NCI-H1417 (cell line): ENCODE measurements around the gene SPRN.

Experiments used
- DNase-seq, 3 experiments: peaks; one replicate each; lab custom pipeline; 2025; lab: John Stamatoyannopoulos, UW

The SPRN gene

DNA sequence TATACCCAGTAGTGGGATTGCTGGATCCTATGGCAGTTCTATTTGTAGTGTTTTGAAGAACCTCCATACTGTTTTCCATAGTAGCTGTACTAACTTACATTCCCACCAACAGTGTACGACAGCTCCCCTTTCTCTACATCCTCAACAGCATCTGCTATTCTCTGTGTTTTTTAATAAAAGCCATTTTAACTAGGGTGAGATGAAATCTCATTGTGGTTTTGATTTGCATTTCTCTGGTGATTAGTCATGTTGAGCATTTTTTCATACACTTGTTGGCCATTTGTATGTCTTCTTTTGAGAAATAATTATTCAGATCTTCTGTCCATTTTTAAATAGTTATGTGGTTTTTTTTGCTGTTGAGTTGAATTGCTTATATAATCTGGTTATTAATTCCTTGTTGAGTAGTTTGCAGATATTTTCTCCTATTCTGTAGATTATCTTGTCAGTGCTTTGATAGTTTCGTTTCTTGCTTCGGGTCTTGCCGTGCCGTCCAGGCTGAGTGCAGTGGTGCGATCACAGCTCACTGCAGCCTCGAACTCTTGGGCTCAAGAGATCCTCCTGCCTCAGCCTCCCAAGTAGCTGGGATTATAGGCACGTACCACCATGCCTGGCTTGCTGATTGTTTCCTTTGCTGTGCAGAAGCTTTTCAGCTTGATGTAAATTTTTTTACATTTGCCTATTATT, 18.4 kb downstream of the SPRN start:
- no peak for DNase-seq

DNA sequence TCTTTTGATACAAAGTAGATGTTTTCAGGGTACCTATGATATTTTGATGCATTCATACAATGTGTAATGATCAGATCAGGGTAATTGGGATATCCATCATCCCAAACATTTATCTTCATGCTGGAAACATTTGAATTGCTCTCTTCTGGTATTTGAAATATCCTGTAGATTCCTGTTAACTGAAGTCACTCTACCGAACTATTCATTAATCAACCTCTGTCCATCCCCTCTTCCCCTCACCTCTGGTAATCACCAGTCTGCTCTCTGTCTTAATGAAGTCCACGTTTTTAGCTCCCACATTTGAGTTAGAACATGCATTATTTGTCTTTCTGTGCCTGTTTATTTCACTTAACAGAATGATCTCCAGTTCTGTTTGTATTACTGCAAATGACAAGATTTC, 19.2 kb downstream of the SPRN start:
- DNase-seq = no peak

DNA sequence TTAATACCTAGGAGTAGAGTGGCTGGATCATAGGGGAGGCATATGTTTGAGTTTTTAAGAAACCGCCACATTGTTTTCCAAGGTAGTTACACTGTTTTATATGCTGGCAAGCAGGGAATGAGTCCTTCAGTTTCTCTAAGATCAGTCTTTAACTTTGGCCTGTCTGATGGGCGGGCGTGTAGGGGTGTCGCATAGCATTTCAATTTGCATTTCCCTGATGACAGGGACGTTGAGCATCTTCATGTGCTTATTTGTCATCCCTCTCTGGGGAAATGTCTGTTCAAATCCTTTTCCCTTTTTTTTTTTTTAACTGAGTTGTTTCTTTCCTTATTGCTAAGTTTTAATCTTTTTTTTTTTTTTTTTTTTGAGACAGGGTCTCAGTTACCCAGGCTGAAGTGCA, 20.6 kb downstream of the SPRN start:
- no peak for DNase-seq

DNA sequence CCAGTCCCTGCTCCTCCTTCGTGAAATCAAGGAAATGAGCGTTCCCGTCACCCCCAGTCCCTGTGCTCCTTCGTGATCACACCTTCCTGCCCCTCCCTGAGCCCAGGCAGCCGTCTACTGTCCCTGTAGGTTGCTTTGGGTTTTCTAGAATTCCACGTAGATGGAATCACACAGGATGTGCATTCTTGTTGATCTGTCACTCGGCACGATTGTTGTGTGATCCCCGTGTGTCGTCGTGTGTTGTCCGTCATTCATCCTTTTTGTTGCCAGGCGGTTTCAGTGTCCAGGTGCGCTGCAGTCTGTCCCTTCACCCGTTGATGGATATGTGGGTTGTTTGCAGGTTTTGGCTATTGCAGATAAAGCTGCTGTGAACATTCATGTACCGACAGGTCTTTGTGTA, 21.1 kb downstream of the SPRN start:
- DNase-seq = no peak

DNA sequence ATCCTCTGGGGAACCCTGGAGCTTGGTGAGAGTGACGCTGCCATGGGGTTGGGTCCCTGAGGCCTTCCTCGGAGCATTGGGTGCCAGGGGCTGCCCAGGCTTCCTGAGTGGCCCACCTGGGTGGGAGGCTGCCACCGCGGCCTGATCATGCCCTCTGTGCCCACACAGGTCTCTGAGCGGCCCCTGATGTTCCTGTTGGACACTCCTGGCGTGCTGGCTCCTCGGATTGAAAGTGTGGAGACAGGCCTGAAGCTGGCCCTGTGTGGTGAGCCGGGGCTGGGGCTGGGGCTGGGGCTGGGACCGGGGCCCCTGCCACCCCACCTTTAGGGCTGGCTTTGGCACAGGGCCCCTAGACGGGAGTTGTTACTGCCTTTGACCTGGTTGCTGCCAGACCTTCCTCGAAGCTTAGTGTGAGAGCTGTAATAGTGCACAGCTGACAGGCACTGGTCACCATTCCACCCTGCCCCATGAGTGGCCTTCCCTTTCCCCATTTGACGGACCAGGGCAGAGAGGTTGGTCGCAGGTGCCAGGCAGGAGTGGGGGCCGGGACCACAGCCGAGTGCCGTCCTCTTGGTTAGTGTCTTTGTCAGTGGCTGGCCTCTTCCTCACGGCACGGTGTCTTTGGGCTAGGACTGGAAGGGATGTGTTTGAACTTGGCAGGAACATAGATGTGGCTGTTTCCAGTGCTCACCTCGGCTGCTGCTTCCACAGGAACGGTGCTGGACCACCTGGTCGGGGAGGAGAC, 22.3 kb downstream of the SPRN start:
- no peak for DNase-seq

DNA sequence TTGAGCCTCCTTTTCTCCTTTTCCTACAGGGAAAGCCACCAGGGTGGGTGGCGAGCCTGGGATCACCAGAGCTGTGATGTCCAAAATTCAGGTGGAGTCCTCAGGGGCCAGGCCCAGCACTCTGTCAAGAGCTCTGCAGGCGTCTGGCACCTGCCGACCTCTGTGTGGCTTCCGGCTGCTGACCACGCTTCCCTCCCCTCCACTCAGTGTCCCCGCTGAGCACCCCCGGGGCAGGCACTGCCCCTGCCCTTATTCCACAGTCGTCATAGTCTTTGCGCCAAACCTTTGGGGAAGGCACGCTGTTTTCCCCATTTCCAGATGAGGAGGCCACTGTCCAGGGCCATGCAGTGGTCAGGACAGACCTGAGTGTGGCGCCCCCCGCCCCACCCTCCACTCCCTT, 22.9 kb downstream of the SPRN start:
- no peak for DNase-seq

DNA sequence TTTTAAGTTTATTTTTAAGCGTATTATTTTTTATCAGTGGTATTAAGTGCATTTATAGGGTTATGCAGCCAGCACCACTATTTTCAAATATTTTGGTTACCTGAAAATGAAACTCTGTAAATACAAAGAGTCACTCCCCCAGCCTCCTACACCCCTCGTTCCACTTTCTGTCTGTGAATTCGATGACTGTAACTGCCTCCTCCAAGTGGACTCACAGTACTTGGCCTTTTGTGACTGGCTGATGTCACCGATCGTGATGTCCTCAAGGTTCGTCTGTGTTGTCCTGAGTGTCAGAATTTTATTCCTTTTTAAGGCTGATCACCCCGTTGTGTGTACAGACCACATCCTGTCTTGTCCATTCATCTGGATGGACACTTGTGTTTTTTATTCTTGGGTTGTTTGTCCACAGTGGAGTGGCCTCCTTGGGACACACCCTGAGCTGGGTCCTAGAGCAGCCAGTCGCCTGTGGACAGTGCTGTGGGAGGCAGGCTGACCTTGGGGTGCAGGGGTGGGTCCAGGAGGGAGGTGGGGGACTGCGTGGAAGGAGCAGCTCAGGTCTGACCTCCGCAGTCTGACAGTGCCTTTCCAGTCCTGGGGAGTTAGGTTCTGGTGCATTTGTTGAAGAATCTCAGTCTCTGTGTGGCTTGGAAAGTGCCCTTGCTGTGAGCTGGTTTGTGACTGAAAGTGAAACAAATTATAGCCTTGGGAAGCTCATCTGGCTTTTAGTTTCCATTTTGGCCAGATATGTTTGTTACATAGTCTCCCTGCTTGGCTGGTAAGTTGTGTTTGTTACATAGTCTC, 23.6 kb downstream of the SPRN start:
- DNase-seq = no peak

DNA sequence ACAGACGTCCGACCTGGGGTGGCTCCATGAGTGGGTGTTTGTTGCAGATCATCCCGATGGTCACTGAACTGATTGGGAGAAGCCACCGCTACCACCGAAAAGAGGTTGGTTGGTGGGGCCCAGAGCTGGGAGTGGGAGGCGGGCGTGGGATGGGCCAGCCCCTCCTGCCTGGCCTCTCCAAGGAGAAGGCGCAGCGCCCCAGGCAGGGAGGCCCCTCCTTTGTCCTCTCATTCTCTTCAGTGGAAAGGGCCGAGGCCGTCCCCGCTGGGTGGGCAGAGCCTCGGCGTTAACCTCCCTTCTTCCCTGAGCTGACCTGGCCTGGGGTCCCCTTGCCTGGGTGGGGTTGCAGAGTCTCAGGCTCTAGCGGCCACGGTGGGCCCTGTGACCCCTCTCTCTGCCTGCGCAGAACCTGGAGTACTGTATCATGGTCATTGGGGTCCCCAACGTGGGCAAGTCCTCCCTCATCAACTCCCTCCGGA, 25.3 kb downstream of the SPRN start:
- DNase-seq = no peak

DNA sequence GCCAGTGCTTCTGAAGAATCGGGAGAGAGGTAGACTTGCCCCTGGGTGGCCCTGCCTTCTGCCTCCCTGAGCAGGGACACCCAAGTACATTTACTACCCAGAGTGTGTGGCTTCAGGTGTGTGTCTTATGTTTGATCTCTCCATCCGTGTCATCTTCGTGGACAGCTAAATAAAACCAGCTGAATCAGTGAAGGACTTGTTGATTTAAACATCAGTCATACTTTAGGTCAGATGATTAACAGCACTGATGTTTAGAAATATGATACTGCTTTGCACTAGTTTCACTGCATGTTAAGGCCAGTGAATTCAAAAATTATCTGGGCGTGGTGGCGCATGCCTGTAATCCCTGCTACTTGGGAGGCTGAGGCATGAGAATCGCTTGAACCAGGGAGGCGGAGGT, 26.5 kb downstream of the SPRN start:
- DNase-seq = no peak

DNA sequence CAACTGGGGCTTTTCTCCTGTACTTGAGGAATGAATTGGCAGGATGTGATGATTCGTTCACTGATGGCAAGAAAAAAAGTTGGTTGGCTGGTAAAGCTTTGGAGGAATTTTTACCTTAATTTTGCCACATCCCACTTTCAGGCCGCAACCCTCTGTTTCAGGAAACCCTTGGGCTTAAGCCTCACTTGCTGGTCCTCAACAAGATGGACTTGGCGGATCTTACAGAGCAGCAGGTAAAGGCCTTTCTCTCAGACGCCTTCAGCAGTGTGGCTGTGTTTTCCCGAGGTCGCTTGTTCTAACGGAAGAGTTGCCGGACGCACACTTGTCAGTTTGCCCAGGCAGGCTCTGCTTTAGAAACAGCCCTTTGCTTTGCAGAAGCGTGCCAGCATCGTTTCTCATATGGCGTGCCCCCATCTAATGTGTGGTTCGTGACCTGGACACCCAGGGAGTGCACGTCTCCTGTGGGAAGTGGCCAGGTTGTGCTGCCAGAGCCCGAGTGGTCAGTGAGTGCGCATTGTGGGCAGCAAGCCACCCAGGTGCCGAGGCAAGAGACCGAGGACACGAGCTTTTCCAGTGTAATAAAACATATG, 28.3 kb downstream of the SPRN start:
- no peak for DNase-seq

DNA sequence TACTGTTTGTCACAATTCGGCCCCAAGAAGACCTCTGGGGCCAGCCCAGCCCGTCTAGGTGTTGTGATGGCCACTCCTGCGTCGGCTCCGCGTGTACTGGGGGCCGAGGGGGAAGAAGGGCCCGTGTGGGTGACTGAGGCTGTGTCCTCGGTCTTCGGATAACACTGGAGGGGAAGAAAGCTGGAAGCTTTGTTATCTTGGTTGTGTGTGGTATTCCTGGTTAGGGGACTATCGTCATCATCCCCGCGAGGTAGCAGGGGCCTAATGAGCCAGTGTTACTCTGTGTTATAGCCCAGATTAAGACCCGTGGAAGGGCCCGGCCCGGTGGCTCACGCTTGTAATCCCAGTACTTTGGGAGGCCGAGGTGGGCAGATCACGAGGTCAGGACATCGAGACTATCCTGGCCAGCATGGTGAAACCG, 29.6 kb downstream of the SPRN start:
- DNase-seq = no peak

DNA sequence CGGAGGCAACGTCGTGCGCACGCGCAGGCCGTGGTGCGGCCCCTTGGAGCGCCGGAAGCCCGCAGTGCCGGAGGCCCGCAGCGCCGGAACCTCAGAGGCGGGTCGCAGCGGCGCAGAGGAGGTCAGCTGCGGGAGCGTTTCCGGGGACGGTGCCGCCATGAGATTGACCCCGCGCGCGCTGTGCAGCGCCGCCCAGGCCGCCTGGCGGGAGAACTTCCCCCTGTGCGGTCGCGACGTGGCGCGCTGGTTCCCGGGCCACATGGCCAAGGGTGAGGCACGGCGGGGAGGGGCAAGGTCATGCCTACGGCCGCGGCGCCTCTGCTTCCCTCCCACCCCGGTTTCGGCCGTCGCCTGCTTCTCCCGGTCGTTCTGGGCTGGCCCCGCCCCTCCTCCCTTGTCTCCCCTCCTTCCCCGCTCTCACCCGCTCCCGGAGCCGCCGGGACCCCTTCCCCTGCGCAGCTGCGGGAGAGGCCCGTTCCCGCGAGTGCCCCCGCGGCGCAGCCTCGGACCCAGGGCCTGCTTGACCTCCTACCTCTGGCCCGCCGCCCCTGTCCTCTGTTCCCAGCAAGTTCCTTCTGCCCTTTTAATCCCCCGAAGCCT, 30.3 kb downstream of the SPRN start, which contains the start of gene MTG1:
TSS of gene MTG1 (plus strand) at position 94 of the 600 bp plus-strand sequence. CDS start at position 158, 64 bp downstream.
- DNase-seq = peak; percentile 89 to 92 (median 90)

DNA sequence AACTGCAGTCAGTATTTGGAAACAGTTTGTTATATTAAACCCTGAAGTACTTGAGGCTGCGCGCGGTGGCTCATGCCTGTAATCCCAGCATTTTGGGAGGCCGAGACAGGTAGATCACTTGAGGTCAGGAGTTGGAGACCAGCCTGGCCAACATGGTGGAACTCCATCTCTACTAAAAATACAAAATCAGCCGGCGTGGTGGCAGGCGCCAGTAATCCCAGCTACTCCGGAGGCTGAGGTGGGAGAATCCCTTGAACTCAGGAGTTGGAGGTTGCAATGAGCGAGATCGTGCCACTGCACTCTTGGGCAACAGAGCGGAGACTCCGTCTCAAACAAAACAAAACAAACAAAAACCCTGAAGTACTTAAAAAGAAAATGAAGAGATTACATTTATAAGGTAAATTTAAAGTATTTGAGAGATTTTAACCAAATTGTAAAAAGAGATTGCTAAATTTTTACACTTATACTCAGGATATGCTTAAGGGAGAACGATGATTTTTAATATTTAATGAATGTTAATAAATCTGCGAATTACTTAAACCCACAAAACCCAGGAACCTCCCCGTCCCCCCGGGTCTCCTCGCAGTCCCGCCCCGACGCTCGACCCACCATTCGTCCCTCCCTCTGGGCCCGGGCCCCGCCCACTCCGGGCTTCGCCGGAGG, 30.9 kb downstream of the SPRN start:
- DNase-seq = no peak

DNA sequence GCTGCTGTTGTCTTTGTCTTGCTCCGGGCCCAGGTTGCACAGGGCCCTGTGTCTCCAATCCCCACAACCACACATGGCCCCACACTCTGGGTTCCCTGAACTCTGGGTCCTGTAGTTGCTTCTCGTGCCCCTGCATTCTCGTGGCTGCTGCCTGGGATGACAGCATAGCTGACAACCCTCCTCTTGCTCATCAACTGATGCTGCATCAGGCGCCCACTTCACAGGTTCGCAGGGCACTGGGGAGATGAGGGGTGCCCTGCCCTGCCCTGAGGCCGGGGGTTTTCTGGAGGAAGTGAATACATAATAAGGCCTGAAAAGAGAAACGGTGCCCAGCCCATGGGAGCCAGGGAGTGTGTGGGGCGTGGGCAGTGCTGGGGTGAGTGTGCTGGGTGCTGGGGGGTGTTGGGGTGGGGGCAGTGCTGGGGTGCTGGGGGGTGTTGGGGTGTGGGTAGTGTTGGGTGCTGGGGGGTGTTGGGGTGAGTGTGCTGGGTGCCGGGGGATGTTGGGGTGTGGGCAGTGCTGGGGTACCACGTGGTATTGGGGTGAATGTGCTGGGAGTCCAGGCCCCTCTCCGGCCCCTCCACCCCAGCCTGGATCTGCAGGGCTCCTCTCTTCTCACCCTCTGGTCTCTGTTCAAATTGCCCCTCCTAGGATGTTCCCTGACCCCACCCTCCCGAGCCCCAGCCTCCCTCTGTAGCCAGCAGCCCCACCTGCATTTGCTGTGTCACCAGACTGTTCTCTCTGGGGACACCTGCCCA, 32.5 kb downstream of the SPRN start:
- no peak for DNase-seq

DNA sequence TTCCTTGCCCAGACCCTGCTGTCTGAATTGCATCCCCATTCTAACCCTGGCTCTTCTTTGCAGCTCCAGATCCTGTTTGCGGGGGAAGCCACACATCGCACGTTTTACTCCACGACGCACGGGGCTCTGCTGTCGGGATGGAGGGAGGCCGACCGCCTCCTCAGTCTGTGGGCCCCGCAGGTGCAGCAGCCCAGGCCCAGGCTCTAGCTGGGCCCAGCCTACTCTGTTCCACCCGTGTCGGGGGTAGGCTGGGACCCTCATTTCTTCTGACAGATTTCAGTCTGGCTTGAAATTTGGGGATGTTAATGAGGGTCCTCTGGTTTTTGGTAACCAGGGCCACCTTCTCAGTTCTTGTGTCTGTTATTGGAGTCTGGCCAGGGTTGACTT, 33.2 kb downstream of the SPRN start:
- DNase-seq = no peak

DNA sequence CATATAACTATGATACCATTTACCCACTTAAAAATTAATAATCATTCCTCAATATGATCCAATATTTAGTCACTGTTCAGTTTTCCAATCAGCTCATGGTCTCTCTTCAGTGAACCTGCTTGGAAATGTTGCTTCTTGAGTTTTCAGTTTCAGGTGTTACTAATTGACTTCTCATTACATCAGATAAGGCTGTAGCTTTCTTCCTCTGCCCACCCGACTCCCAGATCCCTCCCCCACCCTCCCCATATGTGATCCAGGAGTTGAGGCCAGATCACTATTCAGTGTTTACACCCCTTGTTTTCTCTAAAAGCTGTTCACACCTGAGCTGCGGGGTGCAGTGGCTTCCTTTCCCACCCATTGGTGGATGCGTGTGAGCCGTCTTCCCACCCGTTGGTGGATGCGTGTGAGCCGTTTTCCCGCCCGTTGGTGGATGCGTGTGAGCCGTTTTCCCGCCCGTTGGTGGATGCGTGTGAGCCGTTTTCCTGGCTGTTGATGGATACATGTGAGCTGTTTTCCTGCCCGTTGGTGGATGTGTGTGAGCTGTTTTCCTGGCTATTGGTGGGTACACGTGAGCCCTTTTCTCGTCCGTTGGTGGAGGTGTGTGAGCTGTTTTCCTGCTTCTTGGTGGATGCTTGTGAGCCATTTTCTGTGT, 33.7 kb downstream of the SPRN start:
- DNase-seq = no peak

DNA sequence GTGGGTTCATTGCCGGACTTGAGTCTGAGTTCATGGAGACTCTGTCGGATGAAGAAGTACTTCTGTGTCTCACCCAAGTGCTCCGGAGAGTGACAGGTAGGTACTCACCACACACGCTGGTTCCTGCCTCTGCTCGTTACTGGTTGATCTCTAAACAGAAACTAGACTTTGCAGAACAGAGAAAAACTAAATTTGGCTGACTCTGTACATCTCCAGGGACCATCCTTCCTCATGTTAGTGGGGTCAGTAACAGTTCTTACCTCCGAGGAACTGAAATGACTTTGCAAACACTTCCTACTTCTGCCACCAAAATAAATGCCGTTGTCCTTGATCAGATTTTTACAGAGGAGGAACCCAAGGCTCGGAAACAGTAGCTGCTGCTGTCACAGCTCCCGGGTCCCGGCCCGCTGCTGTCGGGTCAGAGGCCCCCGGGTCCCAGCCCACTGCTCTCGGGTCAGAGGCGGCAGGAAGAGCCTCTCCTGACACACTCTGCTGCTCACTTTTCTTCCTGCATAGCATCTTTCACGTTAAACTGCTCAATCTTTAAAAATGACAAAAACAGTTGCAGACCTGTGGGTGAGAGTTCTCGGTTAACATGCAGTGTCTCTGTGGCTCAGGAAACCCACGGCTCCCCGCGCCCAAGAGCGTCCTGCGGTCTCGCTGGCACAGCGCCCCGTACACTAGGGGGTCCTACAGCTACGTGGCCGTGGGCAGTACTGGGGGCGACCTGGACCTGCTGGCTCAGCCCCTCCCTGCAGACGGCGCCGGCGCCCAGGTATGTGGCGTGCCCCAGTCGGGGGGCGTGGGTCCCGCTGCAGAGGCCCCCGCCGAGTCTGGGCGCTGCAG, 35.2 kb downstream of the SPRN start:
- DNase-seq = no peak

DNA sequence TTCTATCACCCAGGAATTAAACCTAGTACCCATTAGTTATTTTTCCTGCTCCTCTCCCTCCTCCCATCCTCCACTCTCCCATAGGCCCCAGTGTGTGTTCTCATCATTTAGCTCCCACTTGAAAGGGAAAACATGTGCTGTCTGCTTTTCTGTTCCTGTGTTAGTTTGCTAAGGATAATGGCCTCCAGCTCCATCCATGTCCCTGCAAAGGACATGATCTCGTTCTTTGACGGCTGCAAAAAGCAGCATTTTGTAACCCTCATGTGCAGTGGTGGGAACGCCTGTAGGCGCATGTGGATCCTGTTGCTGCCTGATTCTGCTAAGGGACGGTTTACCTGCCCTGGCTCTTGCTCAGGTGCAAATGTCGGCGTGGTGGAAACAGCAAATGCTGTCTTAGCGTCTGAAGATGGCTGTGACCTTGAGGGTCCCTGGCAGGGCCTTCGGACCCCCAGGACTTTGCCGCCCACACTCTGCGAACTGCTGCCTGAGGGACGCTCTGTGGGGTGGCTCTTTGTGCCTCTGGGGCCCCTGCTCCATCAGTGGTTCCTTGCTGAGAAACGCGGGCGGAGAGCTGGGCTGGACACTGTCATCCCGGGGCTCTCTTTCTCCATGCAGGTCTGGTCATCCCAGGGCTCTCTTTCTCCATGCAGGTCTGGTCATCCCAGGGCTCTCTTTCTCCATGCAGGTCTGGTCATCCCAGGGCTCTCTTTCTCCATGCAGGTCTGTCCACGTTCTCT, 36.0 kb downstream of the SPRN start:
- peak in 1 of 3 experiments; percentile 0 for DNase-seq
